GM12878 (cell line): Measurements from ENCODE around the gene DHRS7B. TPM values are rescaled to one million over a fixed set of nuclear protein-coding genes. Genes with fewer than 3 reads are reported as not detected.

Source experiments
- ATAC-seq: fragments of 200-7000 bp; cut with Tn5 transposase; 3 replicates; pipeline ENCODE4 v1.9.1; 2020; ENCODE audit warnings: mild to moderate bottlenecking, moderate library complexity
- BruUV-seq: library from RNA; stranded (reverse); fragments of 400-500 nt; replicated peaks from 2 replicates; lab custom pipeline; 2021; lab: Mats Ljungman, UMichigan
- CTCF ChIA-PET: fragments of 300-600 bp; sonication (Branson Sonifier 250); formaldehyde crosslinking; extraction: SDS; loops from one replicate; lab custom pipeline; 2021; ENCODE audit warnings: inconsistent platforms; lab: Yijun Ruan, JAX
- POLR2A ChIA-PET: fragments of 350-600 bp; formaldehyde crosslinking; extraction: SDS; loops from one replicate; lab custom pipeline; 2021; ENCODE audit warnings: inconsistent platforms; lab: Charles Lee
- RAD21 ChIA-PET: fragments of 300-600 bp; sonication (Branson Sonifier 250); formaldehyde crosslinking; loops from one replicate; lab custom pipeline; 2023; ENCODE audit warnings: antibody characterized with exemption; ENCODE audit not compliant: unreplicated experiment; lab: Charles Lee
- SMC1A ChIA-PET: fragments of 300-600 bp; sonication (Branson Sonifier 250); formaldehyde crosslinking; loops from one replicate; lab custom pipeline; 2023; ENCODE audit not compliant: unreplicated experiment, uncharacterized antibody; lab: Charles Lee
- DNase-seq: peaks from one replicate; pipeline ENCODE4 v3.0.0-alpha.2; 2011; ENCODE audit warnings: low read depth, low spot score
- FAIRE-seq: peaks from 3 replicates; lab custom pipeline; 2011; peaks lifted over from hg19 to GRCh38; lab: Jason Lieb, UNC
- H2AFZ ChIP-seq: 2 replicates; pipeline ENCODE4 v1.6.0; 2011; ENCODE audit warnings: low read depth, low read length, control low read depth; ENCODE audit not compliant: control insufficient read depth
- H3K27ac ChIP-seq: 2 replicates; pipeline ENCODE4 v1.5.1; 2011; ENCODE audit warnings: control low read depth; ENCODE audit not compliant: control insufficient read depth, insufficient read depth
- H3K27me3 ChIP-seq, 2 experiments: replicated peaks in 1 of 2; 2 replicates each; pipeline versions ENCODE4 v1.6.0 to v1.6.1; 2011; ENCODE audit warnings: low read length in 1 of 2; ENCODE audit not compliant: control insufficient read depth in 2 of 2, insufficient read depth in 2 of 2
- H3K36me3 ChIP-seq, 2 experiments: 2 replicates each; pipeline ENCODE4 v1.5.1; 2011; ENCODE audit warnings: low read length in 1 of 2; ENCODE audit not compliant: control insufficient read depth in 2 of 2, insufficient read depth in 2 of 2
- H3K4me1 ChIP-seq: 2 replicates; pipeline ENCODE4 v1.6.1; 2011; ENCODE audit warnings: mild to moderate bottlenecking, low read length, moderate library complexity, mixed read lengths; ENCODE audit not compliant: control insufficient read depth, insufficient read depth
- H3K4me2 ChIP-seq: 2 replicates; pipeline ENCODE4 v1.6.0; 2011; ENCODE audit warnings: control low read depth; ENCODE audit not compliant: control insufficient read depth, insufficient read depth
- H3K4me3 ChIP-seq: fragments of 200-600 bp; sonication (generic); 2 replicates; pipeline ENCODE4 v1.5.1; 2016
- H3K79me2 ChIP-seq: 2 replicates; pipeline ENCODE4 v1.6.0; 2011; ENCODE audit warnings: low read length; ENCODE audit not compliant: control insufficient read depth, insufficient read depth
- H3K9ac ChIP-seq: 2 replicates; pipeline ENCODE4 v1.8.0; 2011; ENCODE audit warnings: low read length, control low read depth, mixed read lengths; ENCODE audit not compliant: control insufficient read depth, insufficient read depth
- H3K9me3 ChIP-seq: replicated peaks from 3 replicates; pipeline ENCODE4 v1.5.1; 2011; ENCODE audit warnings: mild to moderate bottlenecking, low read length; ENCODE audit not compliant: control insufficient read depth, insufficient read depth
- H4K20me1 ChIP-seq: 2 replicates; pipeline ENCODE4 v1.6.0; 2011; ENCODE audit not compliant: control insufficient read depth, insufficient read depth
- E4F1 ChIP-seq: fragments of 450-650 bp; IDR thresholded peaks from 2 replicates; pipeline ENCODE4 v1.6.1; 2018; ENCODE audit warnings: borderline replicate concordance, mild to moderate bottlenecking; ENCODE audit not compliant: partially characterized antibody
- EGR1 ChIP-seq, 2 experiments: IDR thresholded peaks; 1 replicate in 1 of 2; 2 replicates in 1 of 2; pipeline ENCODE4 v1.6.1; 2011 to 2012; ENCODE audit warnings: low read depth in 2 of 2, low read length in 2 of 2, borderline replicate concordance in 1 of 2, mild to moderate bottlenecking in 1 of 2, moderate library complexity in 1 of 2
- MEF2A ChIP-seq: IDR thresholded peaks from 2 replicates; pipeline ENCODE4 v1.6.1; 2011; ENCODE audit warnings: low read depth, mild to moderate bottlenecking, low read length, moderate library complexity; ENCODE audit not compliant: insufficient read depth
- MTA3 ChIP-seq: IDR thresholded peaks from 2 replicates; pipeline ENCODE4 v1.6.1; 2012; ENCODE audit warnings: low read length, inconsistent platforms, borderline replicate concordance
- MYB ChIP-seq: fragments of 150-350 bp; IDR thresholded peaks from 2 replicates; pipeline ENCODE4 v1.6.1; 2014; ENCODE audit warnings: mild to moderate bottlenecking, low read depth, low read length, borderline replicate concordance
- RBBP5 ChIP-seq: fragments of 200-600 bp; sonication (generic); conservative IDR thresholded peaks from 2 replicates; pipeline ENCODE4 v1.6.1; 2016
- SIX5 ChIP-seq: IDR thresholded peaks from 2 replicates; pipeline ENCODE4 v1.6.1; 2011; ENCODE audit warnings: mild to moderate bottlenecking, low read depth, low read length, moderate library complexity; ENCODE audit not compliant: severe bottlenecking
- SUPT20H ChIP-seq: IDR thresholded peaks from 2 replicates; pipeline ENCODE4 v1.6.1; 2011; ENCODE audit warnings: low read depth, mild to moderate bottlenecking, low read length, moderate library complexity, borderline replicate concordance; ENCODE audit not compliant: control insufficient read depth
- TAF1 ChIP-seq: IDR thresholded peaks from 2 replicates; pipeline ENCODE4 v1.6.1; 2011; ENCODE audit warnings: mild to moderate bottlenecking, low read depth, low read length, borderline replicate concordance
- WGBS: methylation state at CpG from one replicate; pipeline ENCODE4 v1.1.6; 2016; ENCODE audit warnings: low lambda C conversion rate; ENCODE audit not compliant: insufficient replicate concordance, insufficient coverage; ENCODE audit errors: missing lambda C conversion rate; 5-methylcytosine and 5-hydroxymethylcytosine counted together
- in situ Hi-C: fragments of 300-500 bp; cut with MboI; formaldehyde crosslinking; loops from 9 replicates; pipeline ENCODE4 v1.14.3; 2018; ENCODE audit warnings: mixed read lengths
- intact Hi-C: fragments of 100-400 bp; cut with micrococcal nuclease; formaldehyde crosslinking; loops from one replicate; pipeline ENCODE4 v1.14.2; 2022; ENCODE audit not compliant: unreplicated experiment
- polyA plus RNA-seq, 11 experiments: library from polyadenylated mRNA; depleted of rRNA in 4 of 11; unstranded in 6 of 11; stranded (reverse) in 5 of 11; fragments of >200 nt; fragmentation: Nextera tagmentation in 4 of 11; fragmentation: Illumina TruSeq in 1 of 11; extraction: Ambion mirVana in 4 of 11; extraction: Trizol in 1 of 11; gene quantifications; 1 replicate in 1 of 11; 2 replicates in 10 of 11; pipeline versions ENCODE4 v1.2.1 to v1.2.3, GENCODE V29; 2011 to 2016; ENCODE audit warnings: inconsistent platforms in 2 of 11, missing spikeins in 2 of 11, low read depth in 1 of 11
- total RNA-seq, 4 experiments: library from RNA; depleted of rRNA in 3 of 4; stranded (reverse); fragments of >200 nt in 3 of 4; fragmentation: Illumina TruSeq in 1 of 4; extraction: Trizol in 1 of 4; gene quantifications; 2 replicates each; pipeline versions ENCODE4 v1.2.1 to v1.2.3, GENCODE V29; 2013 to 2021
- TF ChIP-seq, protein P1 (sequence below): fragments of 450-650 bp; IDR thresholded peaks from 2 replicates; pipeline ENCODE4 v1.6.1; 2016; ENCODE audit warnings: mild to moderate bottlenecking
- TF ChIP-seq, protein P2 (sequence below): fragments of 450-650 bp; IDR thresholded peaks from 2 replicates; pipeline ENCODE4 v1.6.1; 2017; ENCODE audit warnings: low read depth, mild to moderate bottlenecking, moderate library complexity
- TF ChIP-seq, protein P3 (sequence below): IDR thresholded peaks from 2 replicates; pipeline ENCODE4 v1.6.1; 2012; ENCODE audit warnings: low read length, inconsistent platforms

The DHRS7B gene
- total and polyA plus RNA-seq, 10 of the 15 experiments (the other 5 are each of a cell fraction or from before 2014, with no cell fraction given), result 11.1 to 35.6 (median 23.0) TPM

GRCh38 chr17:21170809-21171208 is 44.0 kb downstream of the DHRS7B start (continued):
- TF ChIP-seq MEF2A, result no peak
- TF ChIP-seq, all 136 proteins: peak for 0

DNA sequence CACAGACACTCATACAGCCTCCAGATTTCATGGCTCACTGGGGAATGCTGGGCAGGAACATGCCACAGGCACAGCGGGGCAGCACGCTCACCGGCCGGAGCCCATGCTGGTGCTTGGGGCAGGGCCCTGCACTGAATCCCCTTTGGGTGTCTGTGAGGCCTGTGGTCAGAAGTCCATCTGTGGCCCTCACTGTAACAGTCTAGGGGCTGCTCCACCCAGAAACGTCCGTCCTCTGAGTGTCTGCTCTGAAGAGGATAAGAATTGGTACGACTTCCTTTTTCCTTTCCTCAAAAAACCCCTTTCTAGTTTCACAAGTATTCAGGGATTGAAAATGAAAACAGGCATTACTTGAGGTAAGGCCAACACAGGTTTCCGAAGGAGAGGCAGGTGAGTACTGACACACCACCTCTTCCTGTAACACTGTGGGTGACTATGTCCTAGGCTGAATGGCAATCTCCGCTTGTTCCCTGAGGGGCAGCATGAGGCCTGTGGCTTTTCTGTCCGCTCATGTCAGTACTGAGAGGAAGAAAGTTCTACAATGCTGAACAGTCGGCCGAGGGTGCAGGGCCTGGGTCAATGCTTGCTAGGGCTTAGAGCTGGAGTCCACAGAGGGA is 44.7 kb downstream of the DHRS7B start:
- in situ Hi-C loops, result no loop called here
- POLR2A ChIA-PET, result no interaction called here
- Histone ChIP-seq H3K27ac (peak overlapping the region; percentile 73), H4K20me1 (no peaks in the 10 kb centered on the region), H2AFZ (peak overlapping the region; percentile 33; the same call in 1 of the 2 replicates), H3K9ac (peak overlapping the region; percentile 32; the same call in 1 of the 2 replicates), H3K4me1 (peaks cover 14% of the 10 kb centered on the region), H3K79me2 (no peaks in the 10 kb centered on the region), H3K36me3 (peaks cover 4 to 7% of the 10 kb centered on the region in 2 experiments; a peak in 3 of 4 replicates), H3K9me3 (no peaks in the 10 kb centered on the region), H3K4me3 (peak overlapping the region; percentile 14; the same call in 1 of the 2 replicates), H3K27me3 (no peaks in the 10 kb centered on the region), H3K4me2 (peak overlapping the region; percentile 86)
- CTCF ChIA-PET, result no interaction called here
- FAIRE-seq (peak; percentile 98), ATAC-seq (peak; percentile 93), DNase-seq (peak; percentile 51)
- RAD21 ChIA-PET, result no interaction called here
- SMC1A ChIA-PET, result no interaction called here
- intact Hi-C loops, result loop anchor here (2.0 kb wide), 1 partner anchor 45 kb away; the partner anchor contains the start of gene DHRS7B
- BruUV-seq, result no TSS peak
- 34% methylated on average over 12 of the region's 12 CpGs for WGBS
- TF ChIP-seq MTA3 (no peak), TAF1 (no peak), EGR1 (IDR thresholded peaks at IDR 0.05; ENCODE audit: borderline replicate concordance in 1 of 2, low read depth in 2 of 2, low read length in 2 of 2) (peak in 1 of 2 experiments; percentile 4; a peak in 1 of 3 replicates), SIX5 (no peak), SUPT20H (no peak), MYB (no peak), E4F1 (no peak), RBBP5 (no peak)
- TF ChIP-seq, protein P1, sequence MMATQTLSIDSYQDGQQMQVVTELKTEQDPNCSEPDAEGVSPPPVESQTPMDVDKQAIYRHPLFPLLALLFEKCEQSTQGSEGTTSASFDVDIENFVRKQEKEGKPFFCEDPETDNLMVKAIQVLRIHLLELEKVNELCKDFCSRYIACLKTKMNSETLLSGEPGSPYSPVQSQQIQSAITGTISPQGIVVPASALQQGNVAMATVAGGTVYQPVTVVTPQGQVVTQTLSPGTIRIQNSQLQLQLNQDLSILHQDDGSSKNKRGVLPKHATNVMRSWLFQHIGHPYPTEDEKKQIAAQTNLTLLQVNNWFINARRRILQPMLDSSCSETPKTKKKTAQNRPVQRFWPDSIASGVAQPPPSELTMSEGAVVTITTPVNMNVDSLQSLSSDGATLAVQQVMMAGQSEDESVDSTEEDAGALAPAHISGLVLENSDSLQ, result no peak
- TF ChIP-seq, protein P2, sequence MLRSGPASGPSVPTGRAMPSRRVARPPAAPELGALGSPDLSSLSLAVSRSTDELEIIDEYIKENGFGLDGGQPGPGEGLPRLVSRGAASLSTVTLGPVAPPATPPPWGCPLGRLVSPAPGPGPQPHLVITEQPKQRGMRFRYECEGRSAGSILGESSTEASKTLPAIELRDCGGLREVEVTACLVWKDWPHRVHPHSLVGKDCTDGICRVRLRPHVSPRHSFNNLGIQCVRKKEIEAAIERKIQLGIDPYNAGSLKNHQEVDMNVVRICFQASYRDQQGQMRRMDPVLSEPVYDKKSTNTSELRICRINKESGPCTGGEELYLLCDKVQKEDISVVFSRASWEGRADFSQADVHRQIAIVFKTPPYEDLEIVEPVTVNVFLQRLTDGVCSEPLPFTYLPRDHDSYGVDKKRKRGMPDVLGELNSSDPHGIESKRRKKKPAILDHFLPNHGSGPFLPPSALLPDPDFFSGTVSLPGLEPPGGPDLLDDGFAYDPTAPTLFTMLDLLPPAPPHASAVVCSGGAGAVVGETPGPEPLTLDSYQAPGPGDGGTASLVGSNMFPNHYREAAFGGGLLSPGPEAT, result no peak
- TF ChIP-seq, protein P3, sequence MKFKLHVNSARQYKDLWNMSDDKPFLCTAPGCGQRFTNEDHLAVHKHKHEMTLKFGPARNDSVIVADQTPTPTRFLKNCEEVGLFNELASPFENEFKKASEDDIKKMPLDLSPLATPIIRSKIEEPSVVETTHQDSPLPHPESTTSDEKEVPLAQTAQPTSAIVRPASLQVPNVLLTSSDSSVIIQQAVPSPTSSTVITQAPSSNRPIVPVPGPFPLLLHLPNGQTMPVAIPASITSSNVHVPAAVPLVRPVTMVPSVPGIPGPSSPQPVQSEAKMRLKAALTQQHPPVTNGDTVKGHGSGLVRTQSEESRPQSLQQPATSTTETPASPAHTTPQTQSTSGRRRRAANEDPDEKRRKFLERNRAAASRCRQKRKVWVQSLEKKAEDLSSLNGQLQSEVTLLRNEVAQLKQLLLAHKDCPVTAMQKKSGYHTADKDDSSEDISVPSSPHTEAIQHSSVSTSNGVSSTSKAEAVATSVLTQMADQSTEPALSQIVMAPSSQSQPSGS, result no peak
